D341Med (cell line): ENCODE data around the gene PCNT.

Source experiments
- DNase-seq: peaks from one replicate; pipeline ENCODE4 v3.0.0; 2012; ENCODE audit warnings: low spot score

PCNT gene

GRCh38 chr21:46323710-46324389, at the start of gene PCNT, which contains the start of gene C21orf58:
Gene PCNT (plus strand): TSS chr21:46324156. CDS start chr21:46324229, 73 bp downstream.
Gene C21orf58 (minus strand): TSS chr21:46323870. CDS start chr21:46322738, 1,132 bp downstream.
- DNase-seq: peak; percentile 99

GRCh38 chr21:46274797-46275390, 49.1 kb upstream of the PCNT start:
- no peak for DNase-seq

GRCh38 chr21:46284077-46284644, 39.8 kb upstream of the PCNT start:
- DNase-seq: no peak

- no peak for DNase-seq
Observed at GRCh38 chr21:46284733-46285132, 39.2 kb upstream of the PCNT start.

- no peak for DNase-seq
Observed at GRCh38 chr21:46285206-46285661, 38.7 kb upstream of the PCNT start, which contains the start of gene MCM3AP. Gene MCM3AP (minus strand): TSS chr21:46285611. CDS start chr21:46285286, 325 bp downstream.

GRCh38 chr21:46285761-46286647, 38.0 kb upstream of the PCNT start, which contains the start of gene YBEY:
Gene YBEY (plus strand): TSS chr21:46286342. CDS start chr21:46286914, 572 bp downstream.
- peak; percentile 95 for DNase-seq

- DNase-seq: no peak
Observed at GRCh38 chr21:46286648-46287002, 37.3 kb upstream of the PCNT start.

GRCh38 chr21:46287541-46287940, 36.4 kb upstream of the PCNT start:
- DNase-seq: no peak

- DNase-seq: no peak
Observed at GRCh38 chr21:46289655-46290179, 34.2 kb upstream of the PCNT start.

- no peak for DNase-seq
Observed at GRCh38 chr21:46291561-46291960, 32.4 kb upstream of the PCNT start.

- DNase-seq: no peak
Observed at GRCh38 chr21:46294647-46295176, 29.2 kb upstream of the PCNT start.

- DNase-seq: no peak
Observed at GRCh38 chr21:46295177-46295770, 28.7 kb upstream of the PCNT start.

GRCh38 chr21:46295996-46296752, 27.8 kb upstream of the PCNT start:
- DNase-seq: no peak

- no peak for DNase-seq
Observed at GRCh38 chr21:46297338-46298271, 26.4 kb upstream of the PCNT start.

GRCh38 chr21:46299167-46299566, 24.8 kb upstream of the PCNT start:
- DNase-seq: no peak

GRCh38 chr21:46301759-46302158, 22.2 kb upstream of the PCNT start:
- DNase-seq: no peak

- no peak for DNase-seq
Observed at GRCh38 chr21:46304437-46304836, 19.5 kb upstream of the PCNT start.

GRCh38 chr21:46304955-46305354, 19.0 kb upstream of the PCNT start:
- DNase-seq: no peak

GRCh38 chr21:46307625-46308024, 16.3 kb upstream of the PCNT start:
- DNase-seq: no peak
